Ascending aorta (tissue), 2 donors: ENCODE data around the gene RUNX1. TPM values are rescaled to one million over a fixed set of nuclear protein-coding genes. Genes with fewer than 3 reads are reported as not detected.

Experiments
- DNase-seq, 2 donors: peaks; one replicate each; pipeline ENCODE4 v3.0.0-alpha.2; 2019; ENCODE audit warnings: low spot score in 2 of 2
- H3K27ac ChIP-seq, 2 donors: fragments of 200-600 bp; sonication (generic); one replicate each; pipeline ENCODE4 v1.5.1; 2016 to 2017; ENCODE audit warnings: mild to moderate bottlenecking in 1 of 2
- H3K27me3 ChIP-seq: fragments of 200-600 bp; sonication (generic); one replicate; pipeline ENCODE4 v1.5.1; 2017
- H3K36me3 ChIP-seq, 2 donors: fragments of 200-600 bp; sonication (generic); one replicate each; pipeline ENCODE4 v1.5.1; 2016
- H3K4me1 ChIP-seq, 2 donors: fragments of 200-600 bp; sonication (generic); one replicate each; pipeline ENCODE4 v1.5.1; 2016 to 2017; ENCODE audit warnings: mild to moderate bottlenecking in 1 of 2
- H3K4me3 ChIP-seq, 2 donors: fragments of 200-600 bp; sonication (generic); one replicate each; pipeline ENCODE4 v1.5.1; 2016 to 2017; ENCODE audit warnings: mild to moderate bottlenecking in 1 of 2
- H3K9me3 ChIP-seq, 2 donors: fragments of 200-600 bp; sonication (generic); one replicate each; pipeline ENCODE4 v1.5.1; 2016
- intact Hi-C: fragments of 100-400 bp; cut with DNase I; formaldehyde crosslinking; loops from one replicate; pipeline ENCODE4 v1.15.1; 2023
- total RNA-seq: library from RNA; depleted of rRNA; stranded (reverse); fragments of >200 nt; gene quantifications from one replicate; pipeline ENCODE4 v1.1.0, GENCODE V29; 2016
- TF ChIP-seq, protein P1 (sequence below), 3 experiments: fragments of 200-600 bp in 2 of 3; fragments of 450-650 bp in 1 of 3; sonication (generic) in 2 of 3; IDR thresholded peaks; one replicate each; pipeline ENCODE4 v1.5.1; 2016 to 2019; ENCODE audit warnings: antibody characterized with exemption in 3 of 3, mild to moderate bottlenecking in 1 of 3, moderate library complexity in 1 of 3

The RUNX1 gene
- total RNA-seq, 1 donor from 2014 or later, result 16.3 TPM

DNA sequence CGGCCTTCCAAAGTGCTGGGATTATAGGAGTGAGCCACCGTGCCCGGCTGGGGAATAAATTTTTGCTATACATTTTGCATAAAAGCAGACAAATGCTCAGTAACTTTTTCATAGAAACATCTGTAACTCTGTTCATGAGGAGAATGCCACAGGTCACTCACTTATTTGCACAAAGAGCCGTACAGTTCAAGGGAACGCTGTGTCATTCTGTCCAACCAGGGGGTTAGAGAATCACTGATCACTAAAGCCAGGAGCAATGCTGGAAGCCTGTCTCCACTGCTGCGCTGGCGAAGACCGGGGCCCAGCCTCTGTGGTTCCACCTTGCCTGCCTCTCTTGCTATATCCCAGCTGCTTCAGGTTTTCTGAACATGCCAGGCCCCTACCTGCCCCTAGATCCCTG lies 58.3 kb downstream of the RUNX1 start:
- H3K27ac ChIP-seq, result no peak overlapping the region
- H3K4me3 ChIP-seq, result no peak overlapping the region
- no peak for DNase-seq
- no peaks in the 10 kb centered on the region for H3K36me3 ChIP-seq
- no peaks in the 10 kb centered on the region for H3K4me1 ChIP-seq
- intact Hi-C loops, result no loop called here
- TF ChIP-seq, protein P1, sequence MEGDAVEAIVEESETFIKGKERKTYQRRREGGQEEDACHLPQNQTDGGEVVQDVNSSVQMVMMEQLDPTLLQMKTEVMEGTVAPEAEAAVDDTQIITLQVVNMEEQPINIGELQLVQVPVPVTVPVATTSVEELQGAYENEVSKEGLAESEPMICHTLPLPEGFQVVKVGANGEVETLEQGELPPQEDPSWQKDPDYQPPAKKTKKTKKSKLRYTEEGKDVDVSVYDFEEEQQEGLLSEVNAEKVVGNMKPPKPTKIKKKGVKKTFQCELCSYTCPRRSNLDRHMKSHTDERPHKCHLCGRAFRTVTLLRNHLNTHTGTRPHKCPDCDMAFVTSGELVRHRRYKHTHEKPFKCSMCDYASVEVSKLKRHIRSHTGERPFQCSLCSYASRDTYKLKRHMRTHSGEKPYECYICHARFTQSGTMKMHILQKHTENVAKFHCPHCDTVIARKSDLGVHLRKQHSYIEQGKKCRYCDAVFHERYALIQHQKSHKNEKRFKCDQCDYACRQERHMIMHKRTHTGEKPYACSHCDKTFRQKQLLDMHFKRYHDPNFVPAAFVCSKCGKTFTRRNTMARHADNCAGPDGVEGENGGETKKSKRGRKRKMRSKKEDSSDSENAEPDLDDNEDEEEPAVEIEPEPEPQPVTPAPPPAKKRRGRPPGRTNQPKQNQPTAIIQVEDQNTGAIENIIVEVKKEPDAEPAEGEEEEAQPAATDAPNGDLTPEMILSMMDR (IDR thresholded peaks at IDR 0.05), result no peak
- H3K27me3 ChIP-seq, result no peaks in the 10 kb centered on the region
- no peaks in the 10 kb centered on the region for H3K9me3 ChIP-seq

DNA sequence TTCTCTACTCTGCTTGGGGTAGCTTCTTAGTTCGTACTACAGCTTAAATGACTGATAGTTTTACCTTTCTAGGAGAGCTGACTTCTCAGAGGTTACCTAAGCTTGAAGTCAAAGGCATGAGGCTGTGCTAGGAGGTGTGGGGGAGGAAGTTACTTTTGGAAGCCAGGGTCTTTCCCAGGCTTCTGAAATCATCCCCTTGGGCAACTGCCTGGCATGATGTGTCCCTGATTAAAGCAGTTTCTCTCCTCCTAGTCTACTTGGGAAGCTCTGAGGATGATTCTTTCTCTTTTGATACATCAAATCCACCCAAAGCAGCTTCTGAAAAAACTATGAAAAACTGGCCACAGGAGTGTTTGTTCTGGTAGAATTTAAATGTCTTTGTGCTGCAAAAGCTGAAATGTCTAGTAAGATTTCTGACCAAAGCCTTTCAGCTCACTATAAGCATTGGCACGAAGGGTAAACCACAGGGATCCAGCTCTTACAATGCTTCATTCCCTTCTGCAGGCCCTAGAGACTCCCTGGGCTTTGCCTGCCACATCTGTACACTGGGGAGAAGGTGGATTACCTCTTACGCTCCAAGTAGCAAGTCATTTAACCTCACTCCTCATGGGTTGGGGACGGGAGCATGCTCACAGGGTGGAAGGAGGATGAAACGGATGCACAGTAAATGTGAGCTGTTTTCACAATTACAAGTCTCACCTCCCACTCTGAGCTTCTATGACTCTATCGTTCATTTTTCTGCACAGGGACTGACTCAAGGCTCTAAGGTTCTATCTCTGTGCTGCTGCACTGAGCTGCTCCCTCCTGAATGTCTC lies 59.6 kb downstream of the RUNX1 start:
- no peaks in the 10 kb centered on the region for H3K27me3 ChIP-seq
- no peak for DNase-seq
- TF ChIP-seq, protein P1 (IDR thresholded peaks at IDR 0.05), result no peak
- no peaks in the 10 kb centered on the region for H3K4me1 ChIP-seq
- H3K36me3 ChIP-seq, result no peaks in the 10 kb centered on the region
- H3K9me3 ChIP-seq, result no peaks in the 10 kb centered on the region
- no peak overlapping the region for H3K27ac ChIP-seq
- no peak overlapping the region for H3K4me3 ChIP-seq
- intact Hi-C loops, result no loop called here

DNA sequence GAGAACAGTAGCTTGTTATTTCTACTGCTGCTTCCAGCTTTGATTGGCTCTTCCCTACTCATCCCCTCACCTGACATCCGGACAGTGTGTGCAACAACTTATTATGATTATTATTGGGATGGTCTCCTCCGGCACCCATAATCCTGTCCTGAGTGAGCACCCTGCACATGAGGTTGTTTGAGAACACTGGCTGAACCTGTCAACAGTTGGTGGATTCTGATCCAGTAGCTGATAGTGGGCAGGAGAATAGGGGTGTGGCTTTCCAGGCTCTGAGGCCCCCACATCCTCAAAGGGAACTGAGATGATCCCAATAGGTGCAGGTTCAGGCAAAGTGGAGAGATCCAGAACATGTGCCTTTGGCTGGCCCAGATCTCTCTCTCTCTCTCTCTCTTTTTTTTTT lies 60.5 kb downstream of the RUNX1 start:
- no peak for DNase-seq
- H3K4me1 ChIP-seq, result no peaks in the 10 kb centered on the region
- H3K9me3 ChIP-seq, result no peaks in the 10 kb centered on the region
- no peak overlapping the region for H3K4me3 ChIP-seq
- no peak overlapping the region for H3K27ac ChIP-seq
- no peaks in the 10 kb centered on the region for H3K36me3 ChIP-seq
- TF ChIP-seq, protein P1 (IDR thresholded peaks at IDR 0.05), result no peak
- H3K27me3 ChIP-seq, result no peaks in the 10 kb centered on the region
- intact Hi-C loops, result no loop called here

DNA sequence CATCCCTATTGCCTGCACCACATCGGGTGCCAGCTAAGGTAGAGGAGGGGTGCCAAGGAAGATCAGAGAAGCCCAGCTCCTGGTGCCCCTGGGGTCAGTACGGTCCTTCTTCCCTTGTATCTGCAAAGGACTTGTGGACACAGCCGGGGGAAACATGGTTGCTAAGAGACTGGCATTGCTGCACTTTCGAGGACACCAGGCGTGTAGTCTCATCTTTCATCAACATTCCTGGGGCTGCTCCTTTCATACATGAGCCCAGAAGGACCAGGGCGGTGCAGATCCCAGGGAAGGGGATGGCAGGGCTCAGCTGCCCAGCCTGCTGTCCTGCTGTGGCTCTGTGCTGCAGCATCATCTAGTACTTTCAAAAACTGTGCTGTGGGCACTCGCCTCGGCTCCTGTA lies 61.0 kb downstream of the RUNX1 start:
- Histone ChIP-seq H3K27ac (no peak overlapping the region), H3K27me3 (no peaks in the 10 kb centered on the region), H3K36me3 (no peaks in the 10 kb centered on the region), H3K9me3 (no peaks in the 10 kb centered on the region), H3K4me3 (no peak overlapping the region), H3K4me1 (no peaks in the 10 kb centered on the region)
- intact Hi-C loops, result no loop called here
- no peak for DNase-seq
- TF ChIP-seq, protein P1 (IDR thresholded peaks at IDR 0.05), result no peak

DNA sequence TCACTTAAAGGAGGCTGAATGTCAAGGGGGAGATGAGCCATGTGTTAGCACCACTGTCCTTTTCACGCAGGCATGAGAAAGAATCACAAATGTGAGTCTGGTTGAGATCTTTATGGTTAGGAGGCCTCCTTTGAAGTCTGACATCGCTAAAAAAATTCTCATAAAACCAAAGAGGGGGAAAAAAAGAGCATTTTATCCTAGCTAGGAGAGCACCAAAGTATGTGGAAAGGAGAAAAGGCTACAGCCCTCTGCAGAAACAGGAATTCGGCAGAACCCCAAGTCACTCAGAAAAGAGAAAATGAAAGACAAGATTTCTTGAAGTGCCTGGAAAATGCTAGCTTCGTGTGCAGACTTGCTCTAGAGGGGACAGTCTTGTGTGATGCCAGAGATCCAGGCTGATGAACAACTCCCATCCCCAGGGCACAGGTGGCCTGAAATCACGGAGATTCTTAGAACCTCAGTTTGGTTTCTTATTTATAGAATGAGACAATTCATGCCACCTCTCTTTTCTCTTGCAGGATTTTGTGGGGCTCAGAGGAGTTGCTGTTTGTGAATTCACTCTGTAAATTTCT lies 61.5 kb downstream of the RUNX1 start:
- no peaks in the 10 kb centered on the region for H3K27me3 ChIP-seq
- H3K36me3 ChIP-seq, result no peaks in the 10 kb centered on the region
- TF ChIP-seq, protein P1 (IDR thresholded peaks at IDR 0.05), result no peak
- H3K4me3 ChIP-seq, result no peak overlapping the region
- intact Hi-C loops, result no loop called here
- no peak for DNase-seq
- H3K4me1 ChIP-seq, result no peaks in the 10 kb centered on the region
- H3K27ac ChIP-seq, result no peak overlapping the region
- no peaks in the 10 kb centered on the region for H3K9me3 ChIP-seq
